HG03139 (cell line): Measurements from ENCODE around the gene POC1A.

Experiments
- ATAC-seq: cut with Tn5 transposase; IDR thresholded peaks from one replicate; pipeline ENCODE4 v1.9.1; 2021; ENCODE audit not compliant: unreplicated experiment

Gene POC1A

DNA sequence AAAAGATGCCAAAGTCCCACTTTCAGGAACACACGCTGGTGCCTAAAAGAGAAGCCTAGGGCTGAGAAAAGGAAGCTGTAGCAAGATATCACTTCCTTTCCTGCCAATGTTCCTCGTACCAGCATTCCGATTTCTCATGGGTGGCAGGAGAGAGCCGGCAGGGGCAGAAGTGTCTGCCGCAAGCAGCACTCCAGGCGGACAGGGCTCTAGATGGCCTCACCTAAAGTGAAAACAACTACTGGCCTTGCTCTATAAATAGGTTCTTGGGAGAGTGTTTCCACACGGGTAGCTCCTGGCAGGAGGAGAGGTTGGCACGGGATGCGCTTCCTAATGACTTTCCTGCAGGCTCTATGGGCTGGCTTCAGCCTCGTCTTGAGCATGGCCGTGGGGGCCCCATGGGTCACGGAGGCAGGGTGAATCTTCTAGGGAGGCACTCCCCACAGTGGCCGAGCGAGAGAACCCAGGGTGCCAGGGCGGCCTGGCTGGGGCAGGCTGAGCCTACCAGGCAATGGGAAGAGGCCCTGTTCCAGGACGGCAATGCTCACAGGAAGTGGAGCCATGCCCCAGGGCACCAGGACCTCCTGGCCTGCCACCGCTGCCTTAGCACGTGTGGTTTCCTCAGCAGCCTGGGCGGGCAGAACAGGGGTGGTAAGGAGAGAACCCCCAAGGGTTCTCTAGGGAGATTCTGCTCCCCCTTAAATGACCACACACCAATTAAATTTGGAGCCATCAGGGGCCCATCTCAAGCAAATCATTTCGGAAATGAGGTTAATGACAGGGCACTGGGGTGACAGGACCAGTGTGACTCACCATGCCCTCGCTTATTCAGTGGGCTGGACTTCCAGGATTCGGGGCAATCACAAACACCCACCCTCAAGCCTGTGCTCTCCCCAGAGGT, 83.2 kb downstream of the POC1A start:
- ATAC-seq, result no peak

DNA sequence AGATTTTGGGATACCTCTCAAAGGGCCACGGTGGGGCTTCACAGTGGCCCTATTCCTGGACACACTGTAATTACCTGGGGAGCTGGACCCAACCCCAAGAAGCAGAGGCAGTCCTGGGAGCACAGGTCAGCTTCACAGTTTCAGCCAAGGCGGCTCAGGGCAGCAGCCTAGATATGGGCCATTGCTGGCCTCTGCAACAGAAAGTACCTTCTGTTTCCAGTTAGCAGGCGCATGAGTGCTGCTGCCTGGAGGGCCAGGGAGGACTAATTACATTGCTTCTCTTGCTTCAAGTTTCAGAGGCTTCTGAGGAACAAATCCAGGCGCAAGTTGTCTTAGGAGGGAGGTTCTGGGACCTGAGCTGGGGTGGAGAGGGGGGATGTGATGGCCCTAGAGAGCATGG, 84.4 kb downstream of the POC1A start:
- no peak for ATAC-seq

DNA sequence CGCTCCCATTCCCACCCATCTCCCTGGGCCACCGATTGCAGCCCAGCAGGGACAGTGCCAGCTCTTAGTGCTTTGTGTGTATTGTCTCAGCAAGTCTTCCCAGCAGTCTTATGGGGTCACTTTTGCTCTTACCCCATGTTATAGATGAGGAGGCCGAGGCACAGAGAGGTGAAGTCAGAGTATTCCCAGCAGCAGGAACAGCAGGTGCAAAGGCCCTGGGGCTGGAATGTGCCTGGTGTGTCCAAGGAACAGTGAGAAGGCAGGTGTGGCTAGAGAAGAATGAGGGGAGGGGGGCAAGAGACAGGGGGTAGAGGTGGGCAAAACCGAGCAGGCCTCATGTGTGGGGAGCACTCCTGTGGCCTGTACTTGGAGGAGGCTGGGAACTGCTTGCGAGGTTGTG, 85.1 kb downstream of the POC1A start:
- ATAC-seq, result no peak

DNA sequence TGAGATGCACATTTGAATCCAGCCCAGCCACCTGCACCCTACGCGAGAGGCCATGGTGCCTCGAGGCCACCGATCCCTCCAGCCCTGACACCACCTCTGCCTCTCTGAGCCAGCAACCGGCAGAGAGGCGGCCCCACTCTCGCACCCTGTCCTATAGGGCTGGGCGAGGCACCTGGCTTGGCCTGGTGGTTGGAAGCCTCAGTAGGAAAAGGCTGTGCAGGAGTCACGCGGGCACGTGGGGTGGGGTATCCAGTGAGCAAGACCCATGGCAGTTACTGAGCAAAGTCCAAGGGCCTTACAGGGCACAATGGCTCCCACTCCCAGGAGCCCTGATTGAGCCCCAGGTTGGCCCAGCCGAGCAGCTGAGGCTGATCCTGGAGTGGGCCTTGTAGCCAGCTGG, 85.5 kb downstream of the POC1A start:
- ATAC-seq, result no peak

DNA sequence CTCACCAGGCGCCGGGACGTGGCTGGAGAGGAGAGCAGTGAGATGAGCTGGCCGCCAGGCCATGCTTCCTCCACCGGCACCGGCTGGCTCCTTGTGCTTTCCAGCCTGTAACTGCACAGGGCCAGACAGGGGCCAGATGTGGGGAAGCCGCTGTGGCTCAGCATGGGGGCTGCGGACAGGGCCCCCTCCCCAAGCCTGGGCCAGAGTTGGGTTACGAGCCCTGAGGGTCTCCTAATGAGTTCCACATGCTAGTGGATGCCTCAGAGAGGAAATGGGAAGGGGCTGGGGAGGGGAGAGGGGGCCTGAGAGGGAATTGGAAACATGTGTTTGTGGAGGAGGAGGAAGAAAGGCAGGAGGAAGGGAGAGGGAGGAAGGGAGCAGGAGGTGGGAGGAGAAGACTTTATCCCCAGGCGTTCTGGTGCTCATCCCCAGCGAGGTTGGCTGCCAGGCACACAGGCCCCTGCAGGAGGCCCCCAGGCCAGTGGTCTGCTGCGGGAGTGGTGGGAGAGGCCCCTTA, 86.1 kb downstream of the POC1A start:
- ATAC-seq, result no peak

DNA sequence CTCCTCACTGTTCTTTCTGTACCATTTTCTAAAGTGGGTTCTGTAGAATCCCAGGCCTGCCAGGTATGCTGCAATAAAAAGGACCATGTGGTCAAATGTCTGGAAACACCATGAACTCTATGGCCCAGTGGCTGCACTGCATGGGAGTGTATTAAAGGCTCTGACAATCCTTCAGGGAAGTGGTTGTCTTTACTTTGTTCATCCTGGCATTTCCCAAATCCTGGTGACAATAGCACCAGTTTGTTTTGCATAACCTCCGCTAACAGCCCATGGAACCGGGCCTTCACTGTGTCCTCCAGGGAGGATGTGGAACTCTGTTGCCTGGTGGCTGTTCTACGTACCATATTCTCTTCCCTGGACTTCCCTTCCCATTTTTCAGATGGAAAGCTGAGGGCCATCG, 86.7 kb downstream of the POC1A start:
- no peak for ATAC-seq

DNA sequence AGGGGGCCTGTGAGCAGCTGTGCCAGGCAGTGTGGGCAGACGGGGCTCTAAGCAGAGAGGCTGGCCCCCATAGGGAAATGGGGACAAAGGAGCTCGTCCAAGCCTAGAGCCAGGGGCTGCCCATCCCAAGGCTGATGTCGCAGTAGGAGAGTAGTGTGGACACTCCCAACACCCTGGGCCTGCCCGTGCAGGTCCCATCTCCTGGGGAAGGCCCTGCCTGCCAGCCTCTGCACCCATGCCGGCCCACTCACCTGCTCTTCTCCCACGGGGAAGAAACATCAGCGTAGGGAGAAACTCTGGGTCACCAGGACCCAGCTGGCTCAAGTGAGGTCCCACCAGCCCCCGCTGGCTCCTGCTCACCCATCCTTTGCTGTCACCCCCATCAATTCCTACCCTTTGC, 87.2 kb downstream of the POC1A start:
- no peak for ATAC-seq

DNA sequence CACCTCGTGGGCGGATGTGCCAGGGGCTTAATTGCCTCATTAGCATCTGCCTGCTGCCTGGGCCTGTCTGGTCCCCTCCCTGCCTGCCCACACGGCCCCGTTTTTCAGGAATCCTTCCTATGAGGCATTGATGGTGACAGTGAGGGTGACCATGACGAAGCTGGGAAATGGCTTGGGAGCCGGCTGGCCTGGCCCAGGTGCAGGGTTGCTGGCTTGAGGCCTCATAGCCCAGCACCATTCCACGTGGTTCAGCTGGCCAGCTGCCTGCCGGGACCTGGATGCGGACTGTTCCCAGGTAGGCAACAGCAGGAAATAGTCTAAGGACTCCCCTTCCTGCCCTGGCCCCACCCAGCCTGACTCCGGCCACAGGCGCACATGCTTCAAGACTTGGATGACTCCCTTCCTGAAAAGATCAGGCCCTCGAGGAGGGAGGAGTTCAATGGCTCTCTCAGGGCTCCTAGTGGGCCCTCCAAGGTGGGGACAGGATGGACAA, 88.9 kb downstream of the POC1A start:
- ATAC-seq, result no peak

DNA sequence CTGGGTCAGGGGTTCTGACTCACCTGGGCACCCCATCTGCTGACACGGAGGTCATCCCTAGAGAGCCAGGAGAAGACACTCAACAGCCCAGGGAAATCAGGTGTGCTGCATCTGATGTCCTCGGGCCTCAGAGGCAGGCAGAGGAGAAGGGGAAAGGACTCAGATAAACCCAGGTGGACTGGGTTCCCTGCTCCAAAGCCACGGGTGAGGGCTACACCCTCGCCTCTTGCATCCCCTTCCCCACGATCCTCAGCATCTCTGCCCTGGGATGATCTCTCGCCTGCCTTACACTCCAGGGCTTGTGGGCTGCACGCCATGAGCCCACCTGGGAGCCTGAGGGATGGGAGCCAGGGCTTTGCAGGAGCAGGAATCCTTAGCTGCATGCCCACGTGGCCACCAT, 89.7 kb downstream of the POC1A start:
- ATAC-seq, result no peak

DNA sequence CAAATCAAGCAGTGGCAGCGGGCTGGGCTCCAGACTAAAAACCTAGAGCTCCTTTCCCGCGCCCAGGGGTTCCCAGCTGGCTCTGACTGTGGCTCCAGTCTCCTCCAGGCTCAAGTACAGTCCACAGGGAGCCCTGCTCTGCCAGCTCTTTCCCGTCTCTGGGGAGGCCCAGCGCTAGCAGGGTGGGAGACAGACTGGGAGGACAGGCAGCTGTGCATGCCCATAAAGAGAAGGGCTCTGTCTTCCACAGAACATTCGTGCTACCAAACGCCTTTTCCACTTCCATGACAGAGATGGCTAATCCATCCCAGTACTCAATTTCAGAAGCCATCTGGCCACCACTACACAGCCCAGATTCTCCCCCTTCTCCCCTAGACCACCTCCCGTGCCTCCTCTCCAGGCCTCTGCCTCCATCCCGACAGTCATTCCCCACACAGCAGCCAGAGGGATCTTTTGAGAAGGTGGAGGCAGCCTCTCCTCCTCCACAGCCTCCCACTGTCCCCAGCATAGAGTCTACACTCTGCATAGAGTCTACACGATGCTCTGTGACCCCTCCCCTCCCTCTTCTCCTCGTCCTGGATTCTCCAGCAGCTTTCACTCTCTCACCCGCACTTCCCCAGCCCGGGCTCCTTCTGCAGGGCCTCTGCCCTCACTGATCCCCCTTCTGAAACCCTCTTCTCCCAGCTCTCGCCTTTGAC, 91.0 kb downstream of the POC1A start:
- ATAC-seq, result no peak

DNA sequence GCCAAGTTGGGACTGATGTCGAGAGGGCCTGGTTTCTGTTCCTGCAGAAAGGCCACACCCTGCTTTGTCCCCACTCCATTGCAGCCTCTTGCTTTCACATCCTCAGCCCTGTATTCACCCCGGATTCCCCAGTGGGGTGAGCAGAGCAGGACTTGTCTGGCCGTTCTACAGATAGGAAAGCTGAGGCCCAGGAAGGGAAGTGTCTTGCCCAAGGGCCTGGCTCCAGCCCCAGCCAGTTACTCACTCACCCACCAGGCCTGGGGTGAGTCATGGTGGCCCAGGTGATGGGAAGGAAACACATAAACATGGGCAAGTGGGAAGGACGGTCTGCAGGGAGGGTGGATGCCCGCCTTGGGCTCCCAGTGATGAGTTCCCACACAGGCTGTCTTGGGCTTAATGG, 91.7 kb downstream of the POC1A start:
- no peak for ATAC-seq

DNA sequence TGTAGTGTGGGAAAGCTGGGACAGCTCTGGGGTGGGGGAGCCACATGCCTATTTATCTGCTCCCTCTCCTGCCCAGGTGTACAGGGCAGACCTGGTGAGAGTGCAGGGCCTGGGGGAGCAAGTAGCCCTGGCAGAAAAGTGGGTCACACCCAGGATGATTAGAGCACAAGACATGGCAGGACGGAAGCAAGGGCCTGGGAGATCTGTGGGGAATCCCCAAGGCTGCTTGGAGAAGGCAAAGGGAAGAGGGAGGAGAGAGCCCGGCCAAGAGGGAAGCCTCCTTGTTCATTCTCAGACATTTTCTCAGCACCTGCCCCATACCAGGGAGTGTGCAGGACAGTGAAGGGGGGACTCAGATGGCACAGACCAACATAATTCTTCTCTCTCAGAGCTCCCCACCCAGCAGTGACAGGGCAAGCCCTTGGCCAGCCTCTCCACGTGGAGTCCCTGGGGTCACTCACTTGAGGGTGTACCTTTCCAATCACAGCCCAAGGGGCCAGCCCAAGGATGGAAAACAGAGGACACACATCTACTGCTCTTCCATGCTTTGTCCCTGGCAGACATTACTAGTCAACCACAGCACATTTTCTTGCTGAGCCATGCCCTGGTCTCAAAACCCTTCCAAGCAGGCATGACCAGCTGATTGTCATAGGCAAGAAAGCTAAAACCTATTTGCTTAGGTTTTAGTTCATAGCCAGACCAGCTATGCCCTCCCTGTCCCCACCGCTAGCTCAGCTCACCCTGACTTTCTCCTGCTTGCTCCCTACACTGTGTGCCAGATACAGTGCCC, 92.9 kb downstream of the POC1A start:
- ATAC-seq, result no peak

DNA sequence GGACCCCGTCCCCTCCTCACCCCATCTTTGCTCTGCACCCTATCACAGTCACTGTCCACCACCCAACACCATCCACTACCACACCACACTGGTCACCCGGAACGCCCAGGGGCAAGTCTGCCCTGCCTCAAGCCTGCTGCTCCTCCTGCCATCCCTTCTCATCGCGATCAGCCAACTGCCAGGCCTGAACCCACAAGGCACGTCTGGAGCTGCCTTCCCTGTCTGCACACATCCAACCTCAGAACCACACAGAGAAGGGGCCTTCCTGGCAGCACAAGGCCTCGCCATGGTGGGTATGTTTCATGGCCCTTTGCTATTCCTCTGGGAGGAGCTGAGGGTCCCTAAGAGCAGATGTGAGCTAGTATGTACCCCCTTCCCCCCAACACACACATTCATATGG, 94.4 kb downstream of the POC1A start:
- no peak for ATAC-seq

DNA sequence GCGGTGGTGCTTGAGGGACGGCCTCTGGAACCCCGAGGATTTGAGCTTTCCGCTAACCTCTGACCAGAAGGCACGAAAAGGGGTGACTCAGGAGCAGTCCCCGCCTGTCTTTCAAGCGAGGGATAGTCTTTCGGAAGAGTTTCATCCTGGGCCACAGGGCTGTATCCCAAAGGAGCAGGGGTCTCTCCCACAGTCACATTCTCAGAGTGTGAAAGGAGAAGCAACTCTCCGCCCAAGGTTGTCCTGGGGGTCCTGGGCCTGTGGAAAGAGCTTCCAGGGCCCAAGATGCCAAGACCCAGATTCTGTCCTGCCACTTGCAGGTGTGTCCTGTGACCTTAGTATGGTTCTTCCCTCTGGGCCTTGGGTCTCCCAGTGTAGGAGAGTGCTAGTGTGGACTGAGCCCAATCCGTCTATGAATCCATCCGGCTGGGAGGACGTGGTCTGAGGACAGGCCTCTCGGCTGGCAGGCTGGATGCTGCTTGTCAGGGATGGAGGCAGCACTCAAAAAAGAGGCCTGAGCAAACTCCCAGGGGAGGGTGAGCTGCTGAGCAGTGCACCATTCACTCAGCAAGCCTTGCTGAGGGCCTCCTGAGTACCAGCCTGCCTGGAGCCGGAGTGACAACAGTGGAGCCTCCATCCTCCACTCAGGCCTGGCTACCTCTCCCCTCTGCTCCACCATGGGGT, 96.3 kb downstream of the POC1A start:
- ATAC-seq, result no peak

DNA sequence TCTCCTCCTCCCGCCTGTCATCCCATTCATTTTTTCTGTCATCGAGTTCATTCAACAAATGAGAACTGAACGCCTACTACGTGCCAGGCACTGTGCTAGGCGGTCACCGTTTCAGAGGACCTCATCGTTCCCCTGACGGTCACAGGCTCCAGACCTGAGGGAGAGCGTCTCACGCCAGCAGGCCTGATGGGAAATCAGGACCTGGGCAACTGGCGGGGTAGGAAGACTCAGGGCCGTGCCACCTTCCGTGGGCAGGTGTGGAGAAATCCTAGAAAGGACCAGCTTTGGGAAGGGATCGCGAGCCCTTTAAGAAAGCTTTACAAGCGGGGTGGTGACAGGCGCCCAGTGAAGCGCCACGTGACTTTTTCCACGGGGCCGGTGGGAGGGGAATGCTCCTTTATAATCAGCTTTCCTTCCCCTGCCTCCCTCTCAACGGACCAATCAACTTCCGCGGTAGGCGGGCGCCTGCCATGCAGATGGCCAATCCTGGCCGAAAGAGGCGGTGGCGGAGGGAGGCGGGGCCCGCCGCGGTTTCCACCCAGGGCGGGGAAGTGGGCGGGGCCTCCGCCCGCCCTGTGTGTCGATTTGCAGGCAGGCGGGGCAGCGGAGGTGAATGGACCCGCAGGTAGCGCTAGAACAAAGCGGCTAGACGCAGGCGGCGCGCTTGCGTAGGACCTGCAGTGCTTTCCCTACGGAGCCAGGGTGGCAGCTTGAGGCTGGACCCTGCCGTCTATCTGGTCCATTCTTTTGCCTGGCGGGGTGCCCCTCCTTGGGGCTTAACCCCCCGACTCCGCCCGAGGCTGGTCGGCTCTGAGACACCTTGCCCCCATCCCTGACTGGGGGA, 97.0 kb downstream of the POC1A start:
- peak; percentile 65 for ATAC-seq

DNA sequence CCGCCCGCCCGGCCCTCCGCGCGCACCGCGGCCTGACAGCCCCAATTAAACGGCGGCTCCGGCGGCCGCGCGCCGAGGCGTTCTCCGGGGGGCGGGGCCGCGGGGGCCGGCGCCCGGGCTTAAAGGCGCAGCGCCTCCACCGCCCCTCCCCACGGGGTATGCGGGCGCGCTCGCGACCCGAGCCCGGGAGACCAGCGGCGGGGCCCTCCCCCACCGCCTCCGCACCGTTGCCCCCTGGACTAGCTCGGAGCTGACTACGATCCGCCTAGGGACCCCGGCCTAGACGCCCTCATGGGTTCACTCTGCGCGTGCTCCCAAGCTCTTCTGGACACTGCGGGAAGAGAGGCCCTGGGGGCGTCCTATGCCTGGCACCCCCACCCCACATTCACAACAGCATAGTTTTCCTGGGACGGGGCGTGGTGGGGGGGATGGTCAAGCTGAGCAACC, 97.7 kb downstream of the POC1A start, which contains the start of gene DUSP7:
DUSP7 (minus strand) TSS at position 51 of the 447 bp plus-strand sequence. CDS start 205 bp downstream, outside the sequence.
- peak; percentile 20 for ATAC-seq

DNA sequence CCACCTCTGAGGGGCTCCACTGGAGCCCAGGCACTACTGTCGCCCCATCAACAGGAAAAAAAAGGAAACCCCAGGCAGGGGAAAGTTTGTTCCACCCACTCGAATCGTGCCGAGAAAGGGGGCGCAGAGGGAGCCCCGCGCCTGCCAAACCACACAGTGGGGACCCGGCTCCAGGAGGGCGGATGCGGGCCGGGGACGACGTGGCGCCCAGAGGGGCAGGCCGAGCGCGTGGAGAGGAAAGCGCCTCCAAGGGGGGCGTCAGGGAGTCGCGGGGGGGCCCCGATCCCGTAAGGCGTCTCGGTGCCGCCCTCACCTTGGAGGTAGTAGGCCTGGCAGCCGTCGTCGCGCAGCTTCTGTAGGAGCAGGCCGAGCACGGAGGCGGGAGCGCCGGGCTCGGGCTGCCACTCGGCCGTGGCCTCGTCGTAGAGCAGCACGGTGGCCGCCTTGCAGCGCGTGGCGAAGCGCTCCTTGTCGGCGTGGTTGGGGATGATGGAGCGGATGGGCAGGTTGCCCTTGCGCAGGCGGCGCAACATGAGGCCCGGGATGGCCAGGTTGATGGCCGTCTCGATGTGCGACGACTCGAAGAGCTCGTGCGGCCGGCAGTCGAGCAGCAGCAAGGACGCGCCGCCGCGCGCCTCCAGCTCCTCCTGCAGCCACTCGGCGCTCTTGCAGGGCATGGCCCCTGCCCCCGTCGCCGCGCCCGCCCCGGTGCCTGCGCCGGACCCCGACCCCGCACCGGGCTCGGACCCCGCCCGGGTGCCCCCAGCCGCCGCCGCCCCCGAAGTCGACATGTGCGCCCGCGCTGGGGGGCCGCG, 98.5 kb downstream of the POC1A start:
- ATAC-seq, result peak; percentile 6

DNA sequence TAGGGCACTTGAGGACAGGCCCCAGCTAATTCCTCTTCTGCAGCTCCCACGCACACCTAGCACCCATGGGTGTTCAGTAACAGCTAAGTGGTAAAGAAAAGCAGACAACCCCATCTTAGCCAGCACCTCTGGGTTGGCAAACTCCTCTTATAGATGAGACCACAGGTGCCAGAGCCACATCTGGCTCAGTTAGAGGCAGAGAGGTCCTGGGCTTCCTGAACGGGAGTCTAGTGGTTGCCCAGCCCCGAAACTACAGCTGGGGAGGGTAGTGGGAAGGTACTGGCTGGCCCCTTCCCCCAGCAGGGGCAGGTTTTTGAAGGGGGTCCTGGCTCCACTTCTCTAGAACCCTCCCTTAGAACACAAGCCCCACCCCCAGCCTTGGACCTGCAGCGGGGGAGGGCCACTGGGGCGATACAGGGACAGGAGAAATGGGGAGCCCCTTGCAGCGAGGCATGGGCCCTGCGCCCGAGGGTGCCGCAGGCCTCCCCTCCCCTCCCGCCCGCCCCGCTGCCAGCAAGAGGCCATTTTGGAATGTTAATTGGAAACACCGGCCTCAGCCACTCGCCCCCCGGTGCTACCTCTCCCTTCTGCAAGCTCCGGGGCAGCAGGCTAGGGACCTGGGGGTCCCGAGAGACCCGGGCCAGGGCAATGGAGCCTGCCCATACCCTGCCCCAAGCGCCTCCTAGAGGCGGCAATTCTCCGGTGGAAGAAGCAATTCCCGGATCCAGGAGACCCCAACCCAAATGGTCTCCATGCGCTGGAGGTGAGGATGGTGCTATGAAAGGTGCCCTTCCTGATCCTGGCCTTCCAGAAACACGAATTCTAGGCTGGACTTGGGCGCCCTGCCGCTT, 99.3 kb downstream of the POC1A start:
- no peak for ATAC-seq
